HL-60 (cell line): ENCODE data around the gene WDR5.

Experiments used
- DNase-seq, 2 experiments: peaks; one replicate each; pipeline ENCODE4 v3.0.0-alpha.2; 2010 to 2020; ENCODE audit warnings: low read depth in 1 of 2, low spot score in 1 of 2
- H3K27ac ChIP-seq: fragments of 250-450 bp; sonication (Bioruptor Pico); replicated peaks from 2 replicates; pipeline ENCODE4 v1.5.1; 2020; ENCODE audit warnings: mild to moderate bottlenecking, moderate library complexity
- H3K27me3 ChIP-seq: fragments of 250-450 bp; sonication (Bioruptor Pico); 2 replicates; pipeline ENCODE4 v1.5.1; 2021; ENCODE audit warnings: mild to moderate bottlenecking, moderate library complexity; ENCODE audit not compliant: insufficient read depth, poor library complexity, severe bottlenecking
- H3K4me3 ChIP-seq: replicated peaks from 2 replicates; pipeline ENCODE4 v1.5.1; 2011; ENCODE audit warnings: mild to moderate bottlenecking, control low read depth, low read length; ENCODE audit not compliant: insufficient read depth
- CTCF ChIP-seq: IDR thresholded peaks from one replicate; pipeline ENCODE4 v1.5.1; 2011; ENCODE audit warnings: low read length, control low read depth, inconsistent platforms; ENCODE audit not compliant: insufficient read depth
- GABPA ChIP-seq: IDR thresholded peaks from 2 replicates; pipeline ENCODE4 v1.6.1; 2012; ENCODE audit warnings: low read depth
- POLR2AphosphoS5 ChIP-seq: IDR thresholded peaks from 2 replicates; pipeline ENCODE4 v1.6.1; 2012; ENCODE audit warnings: low read depth
- REST ChIP-seq: IDR thresholded peaks from 2 replicates; pipeline ENCODE4 v1.6.1; 2012; ENCODE audit warnings: low read depth; ENCODE audit not compliant: insufficient replicate concordance
- SPI1 ChIP-seq: IDR thresholded peaks from 2 replicates; pipeline ENCODE4 v1.6.1; 2012; ENCODE audit warnings: low read depth, mild to moderate bottlenecking, borderline replicate concordance

Gene WDR5

GRCh38 chr9:134163371-134164196 lies 27.7 kb downstream of the WDR5 start:
- Histone ChIP-seq H3K27me3 (no peaks in the 10 kb centered on the region), H3K4me3 (no peak overlapping the region), H3K27ac (no peak overlapping the region)
- no peak for DNase-seq
- TF ChIP-seq POLR2AphosphoS5 (no peak), SPI1 (no peak), GABPA (no peak), CTCF (no peak), REST (no peak)

GRCh38 chr9:134164879-134165278 lies 29.0 kb downstream of the WDR5 start:
- Histone ChIP-seq H3K27ac (no peak overlapping the region), H3K27me3 (no peaks in the 10 kb centered on the region), H3K4me3 (no peak overlapping the region)
- TF ChIP-seq POLR2AphosphoS5, result no peak
- no peak for TF ChIP-seq GABPA
- TF ChIP-seq SPI1, result no peak
- TF ChIP-seq REST, result no peak
- TF ChIP-seq CTCF, result no peak
- no peak for DNase-seq

GRCh38 chr9:134165357-134166315 lies 29.8 kb downstream of the WDR5 start:
- TF ChIP-seq SPI1, result no peak
- TF ChIP-seq CTCF, result no peak
- TF ChIP-seq GABPA, result no peak
- TF ChIP-seq POLR2AphosphoS5, result no peak
- TF ChIP-seq REST, result no peak
- Histone ChIP-seq H3K4me3 (no peak overlapping the region), H3K27me3 (no peaks in the 10 kb centered on the region), H3K27ac (no peak overlapping the region)
- DNase-seq, result peak in 1 of 2 experiments; percentile 70
